Measurements from ENCODE around the gene SRI. TPM values are rescaled to one million over a fixed set of nuclear protein-coding genes. Genes with fewer than 3 reads are reported as not detected.
A peak's percentile ranks its signal among the peaks of the same experiment; 100 is the strongest.
"Not testable (repeated sequence)": the region's sequence is repeated elsewhere in the genome, so short reads cannot be mapped to it uniquely, and the experiment has no call there.

The SRI gene, protein sequence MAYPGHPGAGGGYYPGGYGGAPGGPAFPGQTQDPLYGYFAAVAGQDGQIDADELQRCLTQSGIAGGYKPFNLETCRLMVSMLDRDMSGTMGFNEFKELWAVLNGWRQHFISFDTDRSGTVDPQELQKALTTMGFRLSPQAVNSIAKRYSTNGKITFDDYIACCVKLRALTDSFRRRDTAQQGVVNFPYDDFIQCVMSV
- total RNA-seq = 109 and 118 TPM in 2 replicates

- DNase-seq (ENCODE audit: low read depth) = no peak
- TF ChIP-seq, protein P1, sequence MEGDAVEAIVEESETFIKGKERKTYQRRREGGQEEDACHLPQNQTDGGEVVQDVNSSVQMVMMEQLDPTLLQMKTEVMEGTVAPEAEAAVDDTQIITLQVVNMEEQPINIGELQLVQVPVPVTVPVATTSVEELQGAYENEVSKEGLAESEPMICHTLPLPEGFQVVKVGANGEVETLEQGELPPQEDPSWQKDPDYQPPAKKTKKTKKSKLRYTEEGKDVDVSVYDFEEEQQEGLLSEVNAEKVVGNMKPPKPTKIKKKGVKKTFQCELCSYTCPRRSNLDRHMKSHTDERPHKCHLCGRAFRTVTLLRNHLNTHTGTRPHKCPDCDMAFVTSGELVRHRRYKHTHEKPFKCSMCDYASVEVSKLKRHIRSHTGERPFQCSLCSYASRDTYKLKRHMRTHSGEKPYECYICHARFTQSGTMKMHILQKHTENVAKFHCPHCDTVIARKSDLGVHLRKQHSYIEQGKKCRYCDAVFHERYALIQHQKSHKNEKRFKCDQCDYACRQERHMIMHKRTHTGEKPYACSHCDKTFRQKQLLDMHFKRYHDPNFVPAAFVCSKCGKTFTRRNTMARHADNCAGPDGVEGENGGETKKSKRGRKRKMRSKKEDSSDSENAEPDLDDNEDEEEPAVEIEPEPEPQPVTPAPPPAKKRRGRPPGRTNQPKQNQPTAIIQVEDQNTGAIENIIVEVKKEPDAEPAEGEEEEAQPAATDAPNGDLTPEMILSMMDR (IDR thresholded peaks at IDR 0.05; ENCODE audit: insufficient read depth, low read length, poor library complexity, severe bottlenecking) = peak; percentile 13
- peaks cover 1% of the 10 kb centered on the region for H3K36me3 ChIP-seq (ENCODE audit: control insufficient read depth, insufficient read depth, low read length)
- H3K27me3 ChIP-seq (ENCODE audit: control insufficient read depth, insufficient read depth, low read length) = no peaks in the 10 kb centered on the region
- peak within 1 kb of the TSS; percentile 83 for H3K4me3 ChIP-seq (ENCODE audit: low read depth, low read length)
Observed at GRCh38 chr7:88219781-88220747, at the start of gene SRI. Gene SRI (minus strand): TSS chr7:88220038. CDS start chr7:88220026, 12 bp downstream.

GRCh38 chr7:88269586-88269985 lies 49.7 kb upstream of the SRI start:
- TF ChIP-seq, protein P1 (IDR thresholded peaks at IDR 0.05; ENCODE audit: insufficient read depth, low read length, poor library complexity, severe bottlenecking) = no peak
- H3K36me3 ChIP-seq (ENCODE audit: control insufficient read depth, insufficient read depth, low read length) = no peaks in the 10 kb centered on the region
- DNase-seq (ENCODE audit: low read depth) = no peak
- no peaks in the 10 kb centered on the region for H3K27me3 ChIP-seq (ENCODE audit: control insufficient read depth, insufficient read depth, low read length)
- H3K4me3 ChIP-seq (ENCODE audit: low read depth, low read length) = no peak overlapping the region

- no peak for DNase-seq (ENCODE audit: low read depth)
- TF ChIP-seq, protein P1 (IDR thresholded peaks at IDR 0.05; ENCODE audit: insufficient read depth, low read length, poor library complexity, severe bottlenecking) = no peak
- no peaks in the 10 kb centered on the region for H3K27me3 ChIP-seq (ENCODE audit: control insufficient read depth, insufficient read depth, low read length)
- H3K4me3 ChIP-seq (ENCODE audit: low read depth, low read length) = no peak overlapping the region
- H3K36me3 ChIP-seq (ENCODE audit: control insufficient read depth, insufficient read depth, low read length) = no peaks in the 10 kb centered on the region
Observed at GRCh38 chr7:88268858-88269257, 49.0 kb upstream of the SRI start.

- TF ChIP-seq, protein P1 (IDR thresholded peaks at IDR 0.05; ENCODE audit: insufficient read depth, low read length, poor library complexity, severe bottlenecking) = no peak
- Histone ChIP-seq H3K36me3 (ENCODE audit: control insufficient read depth, insufficient read depth, low read length) (no peaks in the 10 kb centered on the region), H3K27me3 (ENCODE audit: control insufficient read depth, insufficient read depth, low read length) (no peaks in the 10 kb centered on the region), H3K4me3 (ENCODE audit: low read depth, low read length) (no peak overlapping the region)
- DNase-seq (ENCODE audit: low read depth) = no peak
Observed at GRCh38 chr7:88268051-88268450, 48.2 kb upstream of the SRI start.

- H3K4me3 ChIP-seq (ENCODE audit: low read depth, low read length) = no peak overlapping the region
- H3K36me3 ChIP-seq (ENCODE audit: control insufficient read depth, insufficient read depth, low read length) = no peaks in the 10 kb centered on the region
- DNase-seq (ENCODE audit: low read depth) = no peak
- TF ChIP-seq, protein P1 (IDR thresholded peaks at IDR 0.05; ENCODE audit: insufficient read depth, low read length, poor library complexity, severe bottlenecking) = no peak
- H3K27me3 ChIP-seq (ENCODE audit: control insufficient read depth, insufficient read depth, low read length) = no peaks in the 10 kb centered on the region
Observed at GRCh38 chr7:88267421-88267820, 47.6 kb upstream of the SRI start.

DNA sequence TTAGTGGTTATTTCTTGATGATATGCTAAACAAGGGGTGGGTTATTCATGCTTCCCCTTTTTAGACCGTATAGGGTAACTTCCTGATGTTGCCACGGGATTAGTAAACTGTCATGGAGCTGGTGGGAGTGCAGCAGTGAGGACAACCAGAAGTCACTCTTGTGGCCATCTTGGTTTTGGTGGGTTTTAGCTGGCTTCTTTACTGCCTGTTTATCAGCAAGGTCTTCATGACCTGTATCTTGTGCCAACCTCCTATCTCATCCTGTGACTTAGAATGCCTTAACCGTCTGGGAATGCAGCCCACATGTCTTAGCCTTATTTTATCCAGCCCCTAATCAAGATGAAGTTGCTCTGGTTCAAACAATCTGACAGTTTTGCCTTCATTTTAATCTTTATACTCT lies 45.1 kb upstream of the SRI start:
- not testable (repeated sequence) for H3K36me3 ChIP-seq (ENCODE audit: control insufficient read depth, insufficient read depth, low read length); H3K4me3 ChIP-seq (ENCODE audit: low read depth, low read length); H3K27me3 ChIP-seq (ENCODE audit: control insufficient read depth, insufficient read depth, low read length); DNase-seq (ENCODE audit: low read depth)
